DND-41 (cell line): ENCODE results near the gene CDHR3.

Source experiments
- ATAC-seq: fragments of 200-7000 bp; cut with Tn5 transposase; 3 replicates; pipeline ENCODE4 v1.9.1; 2021; ENCODE audit warnings: low read depth; ENCODE audit not compliant: insufficient read depth
- DNase-seq: peaks from one replicate; pipeline ENCODE4 v3.0.0-alpha.2; 2020
- H2AFZ ChIP-seq: 2 replicates; pipeline ENCODE4 v1.6.0; 2012; ENCODE audit warnings: low read depth, low read length
- H3K27ac ChIP-seq: 2 replicates; pipeline ENCODE4 v1.5.1; 2012; ENCODE audit warnings: low read length, inconsistent platforms
- H3K27me3 ChIP-seq: fragments of 200-600 bp; sonication (generic); 2 replicates; pipeline ENCODE4 v1.6.0; 2012; ENCODE audit warnings: low read length, mild to moderate bottlenecking, inconsistent platforms; ENCODE audit not compliant: insufficient read depth, poor library complexity
- H3K36me3 ChIP-seq: 2 replicates; pipeline ENCODE4 v1.5.1; 2012; ENCODE audit warnings: low read length, inconsistent platforms; ENCODE audit not compliant: insufficient read depth
- H3K4me1 ChIP-seq: 2 replicates; pipeline ENCODE4 v1.5.1; 2012; ENCODE audit warnings: mild to moderate bottlenecking, low read length; ENCODE audit not compliant: insufficient read depth
- H3K4me2 ChIP-seq: 2 replicates; pipeline ENCODE4 v1.6.0; 2012; ENCODE audit warnings: mild to moderate bottlenecking, moderate library complexity, low read length, inconsistent platforms; ENCODE audit not compliant: insufficient read depth
- H3K4me3 ChIP-seq, 2 experiments: fragments of 200-600 bp in 1 of 2; shearing (Covaris generic) in 1 of 2; 2 replicates each; pipeline ENCODE4 v1.5.1; 2012 to 2016; ENCODE audit warnings: inconsistent platforms in 2 of 2, low read length in 2 of 2, mild to moderate bottlenecking in 2 of 2, low read depth in 1 of 2, moderate library complexity in 1 of 2
- H3K79me2 ChIP-seq: 2 replicates; pipeline ENCODE4 v1.6.0; 2012; ENCODE audit warnings: low read length, inconsistent platforms; ENCODE audit not compliant: insufficient read depth
- H3K9ac ChIP-seq: 2 replicates; pipeline ENCODE4 v1.6.0; 2012; ENCODE audit warnings: low read depth, mild to moderate bottlenecking, inconsistent platforms, low read length, moderate library complexity
- H3K9me3 ChIP-seq: 2 replicates; pipeline ENCODE4 v1.5.1; 2012; ENCODE audit warnings: low read length, moderate library complexity, mild to moderate bottlenecking, inconsistent platforms; ENCODE audit not compliant: insufficient read depth, severe bottlenecking
- H4K20me1 ChIP-seq: 2 replicates; pipeline ENCODE4 v1.6.0; 2012; ENCODE audit warnings: low read length; ENCODE audit not compliant: insufficient read depth
- CTCF ChIP-seq: IDR thresholded peaks from 2 replicates; pipeline ENCODE4 v1.5.1; 2012; ENCODE audit warnings: borderline replicate concordance, low read length, moderate library complexity, mild to moderate bottlenecking; ENCODE audit not compliant: poor library complexity, severe bottlenecking; ENCODE audit errors: extremely low read depth
- EZH2 ChIP-seq: IDR thresholded peaks from 3 replicates; pipeline ENCODE4 v1.6.1; 2012; ENCODE audit warnings: borderline replicate concordance, low read depth, mild to moderate bottlenecking, moderate library complexity, low read length, inconsistent platforms; ENCODE audit not compliant: severe bottlenecking

Gene CDHR3

GRCh38 chr7:106023369-106024322, 60.6 kb downstream of the CDHR3 start:
- Histone ChIP-seq H2AFZ (no peak overlapping the region), H3K9me3 (no peaks in the 10 kb centered on the region), H3K36me3 (no peaks in the 10 kb centered on the region), H3K4me3 (no peak overlapping the region), H3K9ac (no peak overlapping the region), H3K79me2 (no peaks in the 10 kb centered on the region), H3K4me1 (no peaks in the 10 kb centered on the region), H3K4me2 (no peak overlapping the region), H3K27ac (no peak overlapping the region), H4K20me1 (peaks cover 44% of the 10 kb centered on the region), H3K27me3 (peaks cover 73% of the 10 kb centered on the region)
- ATAC-seq (no peak), DNase-seq (no peak)
- TF ChIP-seq CTCF (no peak), EZH2 (no peak)

GRCh38 chr7:106026101-106026500, 63.0 kb downstream of the CDHR3 start:
- H3K36me3 ChIP-seq: no peaks in the 10 kb centered on the region
- H2AFZ ChIP-seq: no peak overlapping the region
- peaks cover 55% of the 10 kb centered on the region for H4K20me1 ChIP-seq
- no peak overlapping the region for H3K9ac ChIP-seq
- no peaks in the 10 kb centered on the region for H3K79me2 ChIP-seq
- TF ChIP-seq CTCF (no peak), EZH2 (no peak)
- peaks cover 75% of the 10 kb centered on the region for H3K27me3 ChIP-seq
- no peak overlapping the region for H3K4me3 ChIP-seq
- DNase-seq: no peak
- H3K4me2 ChIP-seq: no peak overlapping the region
- H3K4me1 ChIP-seq: no peaks in the 10 kb centered on the region
- H3K27ac ChIP-seq: no peak overlapping the region
- H3K9me3 ChIP-seq: no peaks in the 10 kb centered on the region
- no peak for ATAC-seq

- Histone ChIP-seq H3K36me3 (no peaks in the 10 kb centered on the region), H3K9ac (no peak overlapping the region), H3K27ac (no peak overlapping the region), H3K9me3 (no peaks in the 10 kb centered on the region), H3K27me3 (peaks cover 85% of the 10 kb centered on the region), H3K79me2 (no peaks in the 10 kb centered on the region), H3K4me2 (no peak overlapping the region), H2AFZ (no peak overlapping the region), H3K4me1 (no peaks in the 10 kb centered on the region), H4K20me1 (peaks cover 33% of the 10 kb centered on the region), H3K4me3 (no peak overlapping the region)
- ATAC-seq (no peak), DNase-seq (no peak)
- TF ChIP-seq EZH2 (peak; percentile 34), CTCF (no peak)
Observed at GRCh38 chr7:106029451-106029850, 66.4 kb downstream of the CDHR3 start.
